Measurements from ENCODE around the gene NPIPA5. TPM values are rescaled to one million over a fixed set of nuclear protein-coding genes. Genes with fewer than 3 reads are reported as not detected.
"Not testable (repeated sequence)": the region's sequence is repeated elsewhere in the genome, so short reads cannot be mapped to it uniquely, and the experiment has no call there.

The NPIPA5 gene
- 5.1 TPM for total RNA-seq

DNA sequence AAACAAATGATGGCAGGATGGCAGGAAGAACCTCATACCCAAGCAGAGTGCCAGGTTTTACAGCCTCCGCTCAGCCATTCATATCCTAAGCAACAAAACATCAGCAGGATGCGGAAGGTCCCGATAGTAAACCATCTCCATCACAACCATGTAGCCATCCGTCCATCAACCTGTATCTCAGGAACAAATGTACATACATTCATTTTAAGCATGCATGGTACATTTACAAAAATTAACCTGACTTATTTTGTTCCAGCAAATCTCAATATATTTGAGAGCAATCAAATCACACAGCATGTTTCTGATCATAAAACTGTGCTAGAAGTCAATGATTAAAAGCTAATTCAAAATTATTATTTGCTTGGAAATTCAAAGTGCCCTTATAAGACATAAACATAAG, at the start of gene NPIPA5:
NPIPA5 (minus strand) TSS at position 101 of the 400 bp plus-strand sequence; CDS start at position 101, 0 bp downstream.
- not testable (repeated sequence) for ATAC-seq

- no peak for ATAC-seq
These were observed 49.6 kb upstream of the NPIPA5 start for GRCh38 chr16:15427648-15428239.

DNA sequence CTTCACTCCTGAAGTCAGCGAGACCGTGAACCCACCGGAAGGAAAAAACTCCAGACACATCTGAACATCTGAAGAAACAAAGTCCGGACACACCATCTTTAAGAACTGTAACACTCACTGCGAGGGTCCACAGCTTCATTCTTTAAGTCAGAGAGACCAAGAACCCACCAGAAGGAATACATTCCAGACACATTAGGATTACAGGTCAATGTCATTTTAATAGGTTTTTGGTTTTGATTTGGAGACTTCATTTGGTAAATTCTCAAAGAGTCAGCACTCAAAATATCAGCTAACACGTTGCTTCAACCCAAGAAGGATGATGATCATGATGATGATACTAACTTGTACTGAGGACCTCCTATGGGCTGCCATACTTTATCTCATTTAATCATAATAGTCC, 48.7 kb upstream of the NPIPA5 start:
- ATAC-seq: no peak

DNA sequence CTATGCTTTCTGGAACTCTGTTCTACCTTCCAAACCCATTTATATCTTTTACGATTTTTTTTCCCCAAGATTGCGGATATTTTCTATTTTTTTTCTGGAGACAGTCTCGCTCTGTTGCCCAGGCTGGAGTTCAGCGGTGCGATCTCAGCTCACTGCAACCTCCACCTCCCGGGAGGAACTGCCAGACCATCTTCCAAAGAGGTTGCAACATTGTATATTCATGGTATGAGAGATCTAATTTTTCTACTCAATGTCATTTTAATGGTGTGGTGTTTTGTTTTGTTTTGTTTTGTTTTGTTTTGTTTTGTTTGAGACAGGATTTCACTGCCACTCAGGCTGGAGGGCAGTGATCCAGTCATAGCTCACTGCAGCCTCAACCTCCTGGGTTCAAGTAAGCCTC, 47.8 kb upstream of the NPIPA5 start:
- ATAC-seq: no peak

DNA sequence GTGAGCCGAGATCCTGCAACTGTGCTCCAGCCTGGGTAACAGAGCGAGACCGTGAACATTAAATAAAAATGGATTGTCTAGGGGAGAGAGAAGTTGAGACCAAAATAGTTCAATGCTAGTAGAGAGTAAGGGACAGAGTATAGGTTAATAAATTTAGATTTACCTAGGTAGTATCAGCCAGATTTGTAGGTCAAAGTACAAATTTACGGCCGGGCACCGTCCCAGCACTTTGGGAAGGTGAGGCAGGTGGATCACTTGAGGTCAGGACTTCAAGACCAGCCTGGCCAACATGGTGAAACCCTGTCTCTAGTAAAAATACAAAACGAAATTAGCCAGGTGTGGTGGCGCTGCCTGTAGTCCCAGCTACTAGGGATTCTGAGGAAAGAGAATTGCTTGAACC, 44.1 kb upstream of the NPIPA5 start:
- ATAC-seq: no peak

GRCh38 chr16:15421696-15422095, 43.6 kb upstream of the NPIPA5 start:
- not testable (repeated sequence) for ATAC-seq

GRCh38 chr16:15418206-15418605, 40.1 kb upstream of the NPIPA5 start:
- ATAC-seq: no peak

- ATAC-seq: no peak
These were observed 39.1 kb upstream of the NPIPA5 start for GRCh38 chr16:15417197-15417596.

DNA sequence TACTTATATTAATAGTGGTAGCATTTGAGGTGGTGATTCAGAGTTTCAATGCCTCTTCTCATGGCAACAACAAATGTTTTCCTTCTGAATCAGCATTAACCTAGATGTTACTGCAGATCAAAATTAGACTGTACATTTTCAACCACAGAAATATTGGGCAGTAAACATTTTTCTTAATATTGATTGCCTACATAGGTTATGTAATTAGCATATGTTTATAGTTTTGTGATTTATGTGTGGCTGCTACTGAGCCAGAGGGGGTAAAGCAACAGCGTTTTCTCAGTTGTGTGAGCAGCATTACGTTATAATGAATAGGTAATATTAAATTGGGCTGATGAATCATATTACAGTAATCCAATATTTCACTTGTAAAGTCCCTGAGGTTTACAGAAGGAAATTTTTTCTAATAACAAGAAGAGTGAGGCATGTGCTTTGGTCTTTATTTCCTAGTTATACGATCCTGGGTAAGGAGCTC, 37.5 kb upstream of the NPIPA5 start:
- peak; percentile 8 for ATAC-seq

DNA sequence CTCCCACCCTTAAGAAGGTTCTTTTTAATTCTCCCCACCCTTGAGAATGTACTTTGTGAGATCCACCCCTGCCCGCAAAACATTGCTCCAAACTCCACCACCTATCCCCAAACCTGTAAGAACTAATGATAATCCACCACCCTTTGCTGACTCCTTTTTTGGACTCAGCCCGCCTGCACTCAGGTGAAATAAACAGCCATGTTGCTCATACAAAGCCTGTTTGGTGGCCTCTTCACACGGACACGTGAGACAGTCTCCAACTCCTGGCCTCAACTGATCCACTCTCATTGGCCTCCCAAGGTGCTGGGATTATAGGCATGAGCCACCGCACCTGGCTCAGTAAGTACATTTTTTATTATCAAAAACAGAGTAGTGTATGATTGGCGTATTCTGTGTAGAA, 31.4 kb upstream of the NPIPA5 start:
- not testable (repeated sequence) for ATAC-seq

GRCh38 chr16:15407756-15408155, 29.7 kb upstream of the NPIPA5 start:
- ATAC-seq: not testable (repeated sequence)

- ATAC-seq: peak; percentile 87
These were observed 26.7 kb upstream of the NPIPA5 start for GRCh38 chr16:15404792-15405191.

GRCh38 chr16:15404091-15404490, 26.0 kb upstream of the NPIPA5 start:
- not testable (repeated sequence) for ATAC-seq

DNA sequence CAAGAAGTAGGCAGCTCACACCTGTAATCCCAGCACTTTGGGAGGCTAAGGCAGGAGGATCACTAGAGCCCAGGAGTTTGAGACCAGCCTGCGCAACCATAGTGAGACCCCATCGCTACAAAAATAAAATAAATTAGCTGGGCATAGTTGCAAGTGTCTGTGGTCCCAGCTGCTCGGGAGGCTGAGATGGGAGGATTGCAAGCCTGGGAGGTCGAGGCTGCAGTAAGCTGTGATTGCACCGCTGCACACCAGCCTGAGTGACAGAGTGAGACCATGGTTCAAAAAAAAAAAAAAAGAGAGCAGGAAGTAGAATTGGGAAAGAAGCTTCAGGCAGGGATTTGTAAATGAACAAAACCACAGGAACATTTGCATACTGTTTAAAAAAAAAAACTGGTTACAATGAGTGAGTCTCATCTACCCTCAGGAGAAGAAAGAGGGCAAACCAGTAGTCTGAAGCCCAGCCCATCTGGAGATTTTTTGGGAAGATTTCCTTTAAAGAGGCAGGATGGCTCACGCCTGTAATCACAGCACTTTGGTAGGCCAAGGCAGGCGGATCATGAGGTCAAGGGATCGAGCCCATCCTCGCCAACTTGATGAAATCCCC, 25.4 kb upstream of the NPIPA5 start:
- peak; percentile 88 for ATAC-seq

GRCh38 chr16:15401972-15402371, 23.9 kb upstream of the NPIPA5 start:
- no peak for ATAC-seq

DNA sequence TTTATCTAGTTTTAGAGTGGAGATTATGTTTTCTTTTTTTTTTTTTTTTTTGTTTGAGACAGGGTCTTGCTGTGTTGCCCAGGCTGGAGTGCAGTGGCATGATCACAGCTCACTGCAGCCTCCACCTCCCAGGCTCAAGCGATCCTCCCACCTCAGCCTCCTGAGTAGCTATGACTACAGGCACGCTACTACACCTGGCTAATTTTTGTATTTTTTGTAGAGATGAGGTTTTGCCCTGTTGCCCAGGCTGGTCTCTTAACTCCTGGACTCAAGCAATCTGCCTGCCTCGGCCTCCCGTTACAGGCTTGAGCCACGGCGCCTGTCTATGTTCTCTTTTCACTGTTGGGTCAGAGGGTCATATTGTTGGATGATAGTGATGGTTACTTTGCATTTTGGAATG, 22.2 kb upstream of the NPIPA5 start:
- not testable (repeated sequence) for ATAC-seq

DNA sequence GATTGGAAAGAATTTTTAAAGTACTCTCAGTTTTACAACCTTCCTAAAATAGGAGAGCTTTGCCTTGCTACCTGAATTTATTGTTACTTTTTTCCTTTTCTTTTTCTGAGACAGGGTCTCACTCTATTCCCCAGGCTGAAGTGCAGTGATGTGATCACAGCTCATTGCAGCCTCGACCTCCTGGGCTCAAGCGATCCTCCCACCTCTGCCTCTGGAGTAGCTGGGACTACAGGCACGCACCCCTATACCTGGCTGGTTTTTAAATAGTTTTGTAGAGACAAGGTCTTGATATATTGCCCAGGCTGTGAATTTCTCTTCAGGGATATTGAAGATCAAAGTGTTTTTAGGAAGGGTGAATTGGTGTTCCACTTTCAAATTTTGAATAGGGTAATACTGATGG, 21.2 kb upstream of the NPIPA5 start:
- ATAC-seq: no peak

DNA sequence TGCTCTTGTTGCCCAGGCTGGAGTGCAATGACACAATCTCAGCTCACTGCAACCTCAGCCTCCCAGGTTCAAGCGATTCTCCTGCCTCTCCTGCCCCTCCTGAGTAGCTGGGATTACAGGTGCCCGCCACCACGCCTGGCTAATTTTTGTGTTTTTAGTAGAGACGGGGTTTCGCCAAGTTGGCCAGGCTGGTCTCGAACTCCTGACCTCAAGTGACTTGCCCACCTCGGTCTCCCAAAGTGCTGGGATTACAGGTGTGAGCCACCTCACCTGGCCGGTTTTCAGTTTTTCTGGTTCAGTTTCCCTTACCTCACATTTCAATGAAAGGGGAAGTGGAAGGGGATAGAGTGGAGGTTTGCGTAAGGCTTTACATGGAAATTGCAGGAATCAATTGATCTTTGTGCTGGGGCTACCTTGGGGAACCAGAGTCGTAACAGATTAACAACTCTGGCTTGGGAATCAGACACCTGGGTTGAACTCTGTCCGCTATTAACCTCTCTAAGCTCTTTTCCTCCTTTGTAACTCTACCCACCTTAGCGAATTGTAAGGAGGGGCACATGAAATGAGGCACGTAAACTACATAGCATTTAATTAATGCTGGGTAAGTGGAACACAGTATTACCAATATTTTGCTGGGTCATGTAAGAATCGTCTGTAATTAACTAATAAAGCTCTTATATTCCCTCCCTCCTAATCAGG, 20.7 kb upstream of the NPIPA5 start:
- ATAC-seq: no peak

GRCh38 chr16:15396948-15397594, 19.0 kb upstream of the NPIPA5 start:
- no peak for ATAC-seq

DNA sequence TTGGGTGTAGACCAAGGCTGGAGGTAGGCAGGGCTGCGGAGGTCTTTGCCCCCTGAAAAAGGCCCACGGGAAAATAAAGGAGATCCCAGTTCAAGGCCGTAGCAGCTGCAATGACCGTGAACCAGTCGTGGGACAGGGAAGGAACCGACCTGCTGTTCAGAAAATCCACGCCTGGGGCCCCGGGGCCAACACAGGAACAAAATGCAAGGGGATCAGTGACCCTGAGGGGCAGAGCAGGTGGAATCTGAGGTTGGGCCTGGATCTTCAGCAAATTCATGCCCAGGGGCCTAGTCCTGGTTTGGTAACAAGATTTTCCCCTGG, 18.4 kb upstream of the NPIPA5 start:
- ATAC-seq: not testable (repeated sequence)

- ATAC-seq: peak; percentile 73
These were observed 17.8 kb upstream of the NPIPA5 start, which contains the start of gene MPV17L for GRCh38 chr16:15395631-15396508. Gene MPV17L (plus strand): TSS chr16:15395754. CDS start chr16:15395898, 144 bp downstream.

DNA sequence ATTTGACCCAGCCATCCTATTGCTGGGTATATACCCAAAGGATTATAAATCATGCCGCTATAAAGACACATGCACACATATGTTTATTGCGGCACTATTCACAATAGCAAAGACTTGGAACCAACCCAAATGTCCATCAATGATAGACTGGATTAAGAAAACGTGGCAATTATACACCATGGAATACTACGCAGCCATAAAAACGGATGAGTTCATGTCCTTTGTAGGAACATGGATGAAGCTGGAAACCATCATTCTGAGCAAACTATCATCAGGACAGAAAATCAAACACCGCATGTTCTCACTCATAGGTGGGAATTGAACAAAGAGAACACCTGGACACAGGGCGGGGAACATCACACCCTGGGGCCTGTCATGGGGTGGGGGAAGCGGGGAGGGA, 14.9 kb upstream of the NPIPA5 start:
- not testable (repeated sequence) for ATAC-seq

Measured in esophagus mucosa (tissue), 1 donor.